HG02981 (cell line): ENCODE data around the gene LMO2.

ENCODE experiments used
- ATAC-seq: cut with Tn5 transposase; IDR thresholded peaks from one replicate; pipeline ENCODE4 v1.9.1; 2021; ENCODE audit warnings: mild to moderate bottlenecking, moderate library complexity; ENCODE audit not compliant: unreplicated experiment

The LMO2 gene

GRCh38 chr11:33892906-33893594 is 1.2 kb upstream of the LMO2 start:
- no peak for ATAC-seq

GRCh38 chr11:33889821-33890378 is 2.0 kb downstream of the LMO2 start:
- ATAC-seq: no peak

- ATAC-seq: no peak
Measured at GRCh38 chr11:33889296-33889695, 2.6 kb downstream of the LMO2 start.

- ATAC-seq: no peak
Measured at GRCh38 chr11:33887886-33888285, 4.0 kb downstream of the LMO2 start.

DNA sequence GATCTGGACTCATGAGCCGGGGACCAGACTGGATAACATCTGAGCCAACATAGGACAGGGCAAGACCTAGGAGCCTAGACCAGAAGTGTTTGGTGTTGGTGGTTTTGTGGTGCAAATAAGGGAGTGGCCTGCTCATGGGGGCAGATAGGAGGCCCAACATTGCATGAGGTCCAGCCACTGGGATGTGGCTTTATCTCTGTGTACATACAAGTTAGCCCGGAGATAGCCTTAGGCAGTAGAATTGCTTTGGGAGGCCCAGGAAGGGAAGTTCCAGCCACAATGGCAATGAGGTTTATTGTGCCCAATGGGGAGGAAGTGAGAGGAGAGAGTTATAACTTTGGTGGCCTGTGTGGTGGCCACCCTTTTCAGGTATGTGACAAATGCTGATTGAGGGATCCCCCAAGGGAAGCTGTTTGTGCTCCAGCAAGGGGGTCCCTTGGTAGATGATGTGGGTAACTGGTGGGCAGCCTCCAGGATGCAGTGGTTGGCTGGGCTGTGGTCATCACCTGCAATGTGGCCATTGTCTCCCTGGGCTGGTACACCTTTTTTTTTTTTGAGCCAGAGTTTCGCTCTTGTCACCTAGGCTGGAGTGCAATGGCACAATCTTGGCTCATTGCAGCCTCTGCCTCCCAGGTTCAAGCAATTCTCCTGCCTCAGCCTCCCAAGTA is 6.4 kb downstream of the LMO2 start:
- no peak for ATAC-seq

GRCh38 chr11:33884601-33885000 is 7.3 kb downstream of the LMO2 start:
- ATAC-seq: no peak

DNA sequence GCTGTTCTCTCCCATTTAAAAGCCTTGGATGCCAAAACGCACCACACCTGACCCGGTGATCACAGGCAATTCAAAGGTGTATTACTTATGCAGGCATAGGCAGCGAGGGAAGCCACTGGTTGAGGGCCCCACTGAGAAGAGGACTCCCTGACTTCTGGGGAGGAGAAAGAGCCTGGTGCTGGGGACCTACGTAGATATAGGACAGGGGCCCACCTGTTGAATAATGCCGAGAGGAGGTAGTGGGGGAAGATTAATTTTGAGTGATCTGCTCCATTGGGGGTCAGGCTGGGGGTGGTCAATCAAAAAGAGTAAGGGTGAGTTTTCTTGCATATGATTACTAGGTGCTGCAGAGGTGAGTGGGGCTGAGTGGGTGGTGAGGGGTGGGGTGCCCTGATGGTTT is 7.8 kb downstream of the LMO2 start:
- ATAC-seq: no peak

- ATAC-seq: no peak
Measured at GRCh38 chr11:33881651-33882503, 10.0 kb downstream of the LMO2 start.

- ATAC-seq: no peak
Measured at GRCh38 chr11:33880979-33881378, 10.9 kb downstream of the LMO2 start.

DNA sequence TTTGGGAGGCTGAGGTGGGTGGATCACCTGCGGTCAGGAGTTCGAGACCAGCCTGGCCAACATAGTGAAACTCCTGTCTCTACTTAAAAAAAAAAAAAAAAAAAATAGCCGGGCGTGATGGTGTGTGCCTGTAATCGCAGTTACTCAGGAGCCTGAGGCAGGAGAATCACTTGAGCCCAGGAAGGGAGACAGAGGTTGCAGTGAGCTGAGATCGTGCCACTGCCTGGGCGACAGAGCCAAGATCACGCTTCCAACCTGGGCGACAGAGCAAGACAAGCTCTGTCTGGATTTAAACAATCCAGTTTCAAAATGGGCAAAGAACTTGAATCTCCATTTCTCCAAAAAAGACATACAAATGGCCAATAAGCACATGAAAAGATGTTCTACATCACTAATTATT is 12.5 kb downstream of the LMO2 start:
- ATAC-seq: no peak

DNA sequence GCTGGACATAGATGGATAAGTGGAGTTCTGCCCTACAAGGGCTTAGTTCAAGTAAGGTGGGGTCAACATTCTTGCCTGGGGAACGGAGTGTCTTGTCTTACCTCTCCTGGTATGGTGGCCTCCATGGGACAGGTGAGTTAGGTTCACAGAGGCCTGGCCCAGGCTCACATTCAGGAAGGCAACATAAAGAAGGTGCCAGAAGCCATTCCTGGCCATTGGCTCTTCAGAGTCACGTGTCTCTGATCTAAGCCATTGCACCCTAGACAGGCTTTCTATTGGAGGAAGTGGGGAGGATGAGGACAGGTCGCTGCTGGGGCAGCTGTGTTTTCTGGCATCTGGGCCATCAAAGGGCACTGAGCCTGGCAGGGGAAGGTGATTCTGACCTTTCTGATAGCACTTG is 14.8 kb downstream of the LMO2 start:
- no peak for ATAC-seq

- no peak for ATAC-seq
Measured at GRCh38 chr11:33875621-33876294, 16.1 kb downstream of the LMO2 start.

DNA sequence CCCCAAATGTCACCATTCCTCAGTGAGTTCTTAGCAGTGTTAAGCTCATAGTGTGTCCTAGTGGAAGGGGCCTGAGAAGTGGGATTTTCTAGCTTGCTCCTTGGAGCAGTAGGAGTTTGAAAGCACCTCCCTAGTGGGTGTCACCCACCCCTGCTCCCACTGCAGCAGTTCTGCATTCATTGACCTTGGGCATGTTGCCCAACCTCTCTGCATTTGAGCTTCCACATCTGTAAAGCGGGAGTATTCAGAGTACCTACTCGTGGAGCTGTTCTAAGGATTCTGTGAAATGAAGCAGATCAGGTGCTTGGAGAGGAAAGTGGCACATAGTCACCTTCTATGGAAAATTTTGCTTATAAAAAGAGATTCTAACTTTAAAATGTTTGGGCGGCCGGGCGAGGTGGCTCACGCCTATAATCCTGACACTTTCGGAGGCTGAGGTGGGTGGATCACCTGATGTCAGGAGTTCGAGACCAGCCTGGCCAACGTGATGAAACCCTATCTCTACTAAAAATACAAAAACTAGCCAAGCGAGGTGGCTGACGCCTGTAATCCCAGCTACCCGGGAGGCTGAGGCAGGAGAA is 16.9 kb downstream of the LMO2 start:
- ATAC-seq: no peak

DNA sequence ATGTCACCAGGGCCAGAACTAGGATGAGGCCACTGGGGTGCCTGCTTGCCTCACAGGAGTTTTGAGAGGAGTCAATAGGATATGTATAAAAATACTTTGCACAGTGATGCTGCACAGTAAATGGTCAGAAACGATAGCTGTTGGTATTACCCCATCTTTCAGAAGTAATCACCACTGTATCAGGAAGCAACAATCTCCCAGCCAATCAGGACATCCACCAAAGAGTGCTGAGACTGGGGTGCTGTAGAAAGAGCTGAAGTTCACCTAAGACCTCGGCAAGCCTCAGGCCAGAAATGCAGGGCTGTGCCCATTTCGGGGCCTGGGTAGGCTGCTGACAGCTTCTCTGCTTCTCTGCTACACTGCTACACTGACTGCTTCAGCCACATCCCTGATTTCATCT is 17.4 kb downstream of the LMO2 start:
- no peak for ATAC-seq

- no peak for ATAC-seq
Measured at GRCh38 chr11:33869481-33870422, 22.1 kb downstream of the LMO2 start.

DNA sequence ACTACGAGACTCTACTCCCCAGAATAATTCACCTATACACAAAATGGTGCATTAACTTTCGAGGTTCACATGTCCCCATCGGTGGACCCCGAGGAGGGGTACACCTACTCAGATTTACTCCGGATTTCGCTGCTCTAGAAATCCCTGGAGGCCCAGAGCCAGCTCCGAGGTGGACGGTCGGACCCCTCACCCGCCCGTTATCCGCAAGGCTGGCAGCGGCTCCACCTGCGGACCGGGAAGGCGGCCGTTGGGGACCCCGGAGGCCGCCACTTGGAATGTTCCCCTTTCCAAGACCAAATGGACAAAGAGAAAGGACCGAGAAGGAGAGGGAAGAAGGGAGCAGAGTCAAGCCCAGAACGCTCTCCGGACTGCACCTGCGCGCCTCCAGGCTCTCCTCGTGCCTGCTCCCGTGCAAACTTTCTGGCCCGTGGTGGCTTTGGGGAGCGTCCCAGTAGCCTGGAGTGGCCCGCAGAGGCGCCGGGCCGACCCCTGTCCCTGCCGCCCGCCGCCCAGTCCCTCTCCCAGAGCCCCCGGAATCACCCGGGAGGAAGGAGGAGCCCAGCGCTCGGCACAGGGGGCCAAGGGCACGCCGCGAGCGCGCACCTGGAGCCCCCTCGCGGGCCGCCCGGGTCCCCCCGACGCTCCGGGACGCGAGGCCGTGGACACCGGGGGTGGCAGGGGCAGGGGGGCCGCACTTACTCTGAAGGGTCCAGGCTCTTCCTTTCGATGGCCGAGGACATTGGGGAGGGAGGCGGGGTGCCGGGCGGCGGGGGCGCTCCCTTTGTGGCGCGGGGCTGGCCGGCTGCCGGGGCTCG is 23.0 kb downstream of the LMO2 start:
- ATAC-seq: no peak

DNA sequence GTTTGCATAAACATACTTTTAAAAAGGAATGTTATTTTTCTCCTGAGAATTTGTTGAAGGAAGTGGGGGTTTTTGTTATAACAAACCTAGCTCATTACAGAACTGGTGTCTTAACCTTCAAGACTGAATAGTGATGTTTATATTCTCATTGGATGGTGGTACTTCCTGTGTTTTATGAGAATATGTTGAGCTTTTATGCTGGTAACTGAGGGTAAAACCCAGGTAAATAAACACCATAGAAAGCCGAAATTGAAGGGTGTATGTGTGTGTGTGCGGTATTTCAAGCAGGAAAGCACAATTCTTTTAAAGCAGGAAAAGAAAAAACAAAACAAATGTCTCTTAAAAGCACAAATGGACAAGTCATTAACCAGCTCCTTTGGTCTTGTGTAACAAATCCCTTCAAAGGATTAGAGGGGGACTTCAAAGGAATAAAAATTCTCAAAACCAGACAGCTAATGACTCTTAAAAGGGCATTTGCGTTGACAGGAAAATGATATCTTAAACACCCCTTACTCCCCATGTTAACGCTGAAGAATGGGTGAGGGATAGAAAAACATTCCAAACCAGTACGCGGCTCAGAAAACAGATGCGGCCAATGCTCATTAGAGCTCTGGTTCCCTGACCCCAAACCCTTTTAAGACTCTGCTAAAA is 23.8 kb downstream of the LMO2 start:
- no peak for ATAC-seq

GRCh38 chr11:33867561-33867960 is 24.3 kb downstream of the LMO2 start:
- ATAC-seq: no peak
